Measurements from ENCODE around the gene STARD3NL.
"Not testable (repeated sequence)": the region's sequence is repeated elsewhere in the genome, so short reads cannot be mapped to it uniquely, and the experiment has no call there.

Gene STARD3NL

GRCh38 chr7:38223306-38223705 lies 45.3 kb downstream of the STARD3NL start:
- no peak for DNase-seq (ENCODE audit: low read depth)

GRCh38 chr7:38224392-38224791 lies 46.3 kb downstream of the STARD3NL start:
- no peak for DNase-seq (ENCODE audit: low read depth)

- no peak for DNase-seq (ENCODE audit: low read depth)
Observed at GRCh38 chr7:38229386-38229785, 51.3 kb downstream of the STARD3NL start.

GRCh38 chr7:38229884-38230642 lies 52.0 kb downstream of the STARD3NL start:
- no peak for DNase-seq (ENCODE audit: low read depth)

GRCh38 chr7:38232502-38233366 lies 54.7 kb downstream of the STARD3NL start:
- DNase-seq (ENCODE audit: low read depth), result no peak

GRCh38 chr7:38234759-38235158 lies 56.7 kb downstream of the STARD3NL start:
- not testable (repeated sequence) for DNase-seq (ENCODE audit: low read depth)

GRCh38 chr7:38235606-38236005 lies 57.6 kb downstream of the STARD3NL start:
- DNase-seq (ENCODE audit: low read depth), result no peak

- not testable (repeated sequence) for DNase-seq (ENCODE audit: low read depth)
Observed at GRCh38 chr7:38239129-38239528, 61.1 kb downstream of the STARD3NL start.

GRCh38 chr7:38241071-38241470 lies 63.0 kb downstream of the STARD3NL start:
- no peak for DNase-seq (ENCODE audit: low read depth)

- no peak for DNase-seq (ENCODE audit: low read depth)
Observed at GRCh38 chr7:38242814-38243213, 64.8 kb downstream of the STARD3NL start.

- not testable (repeated sequence) for DNase-seq (ENCODE audit: low read depth)
Observed at GRCh38 chr7:38243345-38243744, 65.3 kb downstream of the STARD3NL start.

- DNase-seq (ENCODE audit: low read depth), result no peak
Observed at GRCh38 chr7:38244516-38244915, 66.5 kb downstream of the STARD3NL start.

- DNase-seq (ENCODE audit: low read depth), result no peak
Observed at GRCh38 chr7:38245409-38245977, 67.4 kb downstream of the STARD3NL start.

- DNase-seq (ENCODE audit: low read depth), result no peak
Observed at GRCh38 chr7:38248069-38248567, 70.1 kb downstream of the STARD3NL start.

GRCh38 chr7:38249849-38250248 lies 71.8 kb downstream of the STARD3NL start:
- not testable (repeated sequence) for DNase-seq (ENCODE audit: low read depth)

- no peak for DNase-seq (ENCODE audit: low read depth)
Observed at GRCh38 chr7:38257350-38257677, 79.3 kb downstream of the STARD3NL start.

- not testable (repeated sequence) for DNase-seq (ENCODE audit: low read depth)
Observed at GRCh38 chr7:38259157-38259556, 81.1 kb downstream of the STARD3NL start.

- not testable (repeated sequence) for DNase-seq (ENCODE audit: low read depth)
Observed at GRCh38 chr7:38261601-38262000, 83.6 kb downstream of the STARD3NL start.

GRCh38 chr7:38262026-38262425 lies 84.0 kb downstream of the STARD3NL start:
- not testable (repeated sequence) for DNase-seq (ENCODE audit: low read depth)

GRCh38 chr7:38262545-38262944 lies 84.5 kb downstream of the STARD3NL start:
- DNase-seq (ENCODE audit: low read depth), result no peak

- not testable (repeated sequence) for DNase-seq (ENCODE audit: low read depth)
Observed at GRCh38 chr7:38263274-38263673, 85.2 kb downstream of the STARD3NL start.

GRCh38 chr7:38264602-38265001 lies 86.6 kb downstream of the STARD3NL start:
- DNase-seq (ENCODE audit: low read depth), result not testable (repeated sequence)

- not testable (repeated sequence) for DNase-seq (ENCODE audit: low read depth)
Observed at GRCh38 chr7:38265958-38266357, 87.9 kb downstream of the STARD3NL start.
